Measurements from ENCODE around the gene NOC3L.
"Not testable (repeated sequence)": the region's sequence is repeated elsewhere in the genome, so short reads cannot be mapped to it uniquely, and the experiment has no call there.

The NOC3L gene

GRCh38 chr10:94361171-94361794, 1.5 kb downstream of the NOC3L start:
- DNase-seq = no peak

- DNase-seq = no peak
These were observed 4.3 kb downstream of the NOC3L start for GRCh38 chr10:94358480-94358879.

GRCh38 chr10:94357193-94357592, 5.5 kb downstream of the NOC3L start:
- DNase-seq = no peak

- no peak for DNase-seq
These were observed 6.9 kb downstream of the NOC3L start for GRCh38 chr10:94355841-94356240.

- no peak for DNase-seq
These were observed 9.4 kb downstream of the NOC3L start for GRCh38 chr10:94353336-94353735.

- no peak for DNase-seq
These were observed 11.7 kb downstream of the NOC3L start for GRCh38 chr10:94351089-94351488.

- not testable (repeated sequence) for DNase-seq
These were observed 12.2 kb downstream of the NOC3L start for GRCh38 chr10:94350500-94350899.

- no peak for DNase-seq
These were observed 13.4 kb downstream of the NOC3L start for GRCh38 chr10:94349327-94349726.

GRCh38 chr10:94344522-94345122, 18.1 kb downstream of the NOC3L start:
- no peak for DNase-seq

GRCh38 chr10:94343151-94343550, 19.6 kb downstream of the NOC3L start:
- DNase-seq = no peak

- no peak for DNase-seq
These were observed 27.9 kb downstream of the NOC3L start for GRCh38 chr10:94334857-94335256.

GRCh38 chr10:94333051-94333450, 29.7 kb downstream of the NOC3L start:
- DNase-seq = no peak

GRCh38 chr10:94328613-94329012, 34.1 kb downstream of the NOC3L start:
- DNase-seq = no peak

GRCh38 chr10:94327649-94328048, 35.1 kb downstream of the NOC3L start:
- DNase-seq = no peak

- DNase-seq = no peak
These were observed 38.0 kb downstream of the NOC3L start for GRCh38 chr10:94324609-94325233.

- DNase-seq = peak; percentile 0 to 57
These were observed 42.3 kb downstream of the NOC3L start for GRCh38 chr10:94320285-94320914.

- DNase-seq = no peak
These were observed 46.2 kb downstream of the NOC3L start for GRCh38 chr10:94316560-94316959.

GRCh38 chr10:94315975-94316464, 46.7 kb downstream of the NOC3L start:
- no peak for DNase-seq

GRCh38 chr10:94315024-94315451, 47.7 kb downstream of the NOC3L start:
- no peak for DNase-seq

GRCh38 chr10:94310369-94310768, 52.4 kb downstream of the NOC3L start:
- DNase-seq = no peak

GRCh38 chr10:94308866-94309265, 53.9 kb downstream of the NOC3L start:
- no peak for DNase-seq

- no peak for DNase-seq
These were observed 55.6 kb downstream of the NOC3L start for GRCh38 chr10:94307046-94307615.

- DNase-seq = no peak
These were observed 58.8 kb downstream of the NOC3L start for GRCh38 chr10:94303929-94304328.
